Stomach (tissue), 19 donors: ENCODE results near the gene ATXN3. TPM values are rescaled to one million over a fixed set of nuclear protein-coding genes. Genes with fewer than 3 reads are reported as not detected.

Source experiments
- DNase-seq, 2 donors: peaks; one replicate each; pipeline versions ENCODE4 v3.0.0 to v3.0.0-alpha.2; 2013 to 2019
- H3K27ac ChIP-seq, 5 donors: fragments of 200-600 bp in 4 of 5; sonication (generic) in 4 of 5; one replicate each; pipeline ENCODE4 v1.5.1; 2013 to 2019; ENCODE audit warnings: mild to moderate bottlenecking in 1 of 5, moderate library complexity in 1 of 5
- H3K27me3 ChIP-seq, 3 donors: fragments of 200-600 bp; sonication (generic); one replicate each; pipeline ENCODE4 v1.5.1; 2017 to 2019; ENCODE audit warnings: mixed run types in 1 of 3
- H3K36me3 ChIP-seq, 4 donors: fragments of 200-600 bp; sonication (generic); 1 replicate in 3 of 4; 2 replicates in 1 of 4; pipeline ENCODE4 v1.5.1; 2016 to 2019
- H3K4me1 ChIP-seq, 4 donors: fragments of 200-600 bp; sonication (generic); one replicate each; pipeline ENCODE4 v1.5.1; 2016 to 2019
- H3K4me3 ChIP-seq, 4 donors: fragments of 200-600 bp; sonication (generic) in 3 of 4; one replicate each; pipeline ENCODE4 v1.5.1; 2016 to 2019; ENCODE audit warnings: mild to moderate bottlenecking in 1 of 4
- H3K9me3 ChIP-seq, 4 donors: fragments of 200-600 bp; sonication (generic); one replicate each; pipeline ENCODE4 v1.5.1; 2016 to 2019
- EP300 ChIP-seq: sonication (generic); formaldehyde crosslinking; IDR thresholded peaks from one replicate; pipeline ENCODE4 v1.6.1; 2017; ENCODE audit warnings: antibody characterized with exemption
- POLR2A ChIP-seq, 4 donors: fragments of 450-650 bp; IDR thresholded peaks; one replicate each; pipeline ENCODE4 v1.6.1; 2016; ENCODE audit warnings: antibody characterized with exemption in 4 of 4, control low read depth in 2 of 4, mild to moderate bottlenecking in 1 of 4, moderate library complexity in 1 of 4
- POLR2AphosphoS5 ChIP-seq, 3 donors: sonication (generic); formaldehyde crosslinking; IDR thresholded peaks; one replicate each; pipeline ENCODE4 v1.6.1; 2016; ENCODE audit warnings: antibody characterized with exemption in 3 of 3
- WGBS, 5 donors: extraction: QIAGEN DNeasy Blood & Tissue Kit in 3 of 5; methylation state at CpG; one replicate each; pipeline versions ENCODE4 v1.1.5 to v1.1.7; 2013 to 2018; 5-methylcytosine and 5-hydroxymethylcytosine counted together
- intact Hi-C: fragments of 100-400 bp; cut with DNase I; formaldehyde crosslinking; loops from one replicate; pipeline ENCODE4 v1.15.1; 2023; ENCODE audit warnings: low total_unique reads
- long read RNA-seq, 10 donors: transcript quantifications; one replicate each; lab custom pipeline, GENCODE V29; 2026
- polyA plus RNA-seq, 3 donors: library from polyadenylated mRNA; stranded (reverse); fragments of 200-250 nt; gene quantifications; one replicate each; pipeline ENCODE4 v1.2.3, GENCODE V29; 2013
- total RNA-seq, 5 donors: library from RNA; depleted of rRNA; stranded (reverse); fragments of >200 nt; gene quantifications; one replicate each; pipeline versions ENCODE4 v1.1.0 to v1.2.3, GENCODE V29; 2014 to 2016
- TF ChIP-seq, protein P1 (sequence below), 7 experiments: fragments of 450-650 bp in 4 of 7; fragments of 200-600 bp in 3 of 7; sonication (generic) in 3 of 7; IDR thresholded peaks; one replicate each; pipeline ENCODE4 v1.5.1; 2016 to 2019; ENCODE audit warnings: antibody characterized with exemption in 7 of 7, control low read depth in 2 of 7, mild to moderate bottlenecking in 1 of 7
- donor health status: healthy with polysubstance abuse.
- donor health status: Bipolar disorder and iron deficiency.
- donor health status: healthy.

The ATXN3 gene
- total RNA-seq: 100 to 1,000 TPM in 1 of 5 donors, 10 to 100 TPM in 3, 1 to 10 TPM in 1; 4.5 to 229 (median 31.6) TPM
- 10 to 100 TPM; 11.7 to 36.8 (median 18.7) TPM for polyA plus RNA-seq
- long read RNA-seq, donor 1: 0 reads
- long read RNA-seq, donor 2, full-length matches to known transcripts: 3 of 3 reads
- long read RNA-seq, donor 2, partial matches to known transcripts: 0 of 3 reads
- long read RNA-seq, donor 2, other reads (novel, unspliced or antisense): 0 of 3 reads
- long read RNA-seq, donor 3, full-length matches to known transcripts: 1 of 1 reads
- long read RNA-seq, donor 3, partial matches to known transcripts: 0 of 1 reads
- long read RNA-seq, donor 3, other reads (novel, unspliced or antisense): 0 of 1 reads
- long read RNA-seq, donor 4: 0 reads
- long read RNA-seq, donor 5, full-length matches to known transcripts: 1 of 1 reads
- long read RNA-seq, donor 5, partial matches to known transcripts: 0 of 1 reads
- long read RNA-seq, donor 5, other reads (novel, unspliced or antisense): 0 of 1 reads
- long read RNA-seq, donor 6, partial matches to known transcripts: 17 of 21 reads
- long read RNA-seq, donor 6, other reads (novel, unspliced or antisense): 0 of 21 reads
- long read RNA-seq, donor 7, full-length matches to known transcripts: 5 of 5 reads
- long read RNA-seq, donor 7, partial matches to known transcripts: 0 of 5 reads
- long read RNA-seq, donor 7, other reads (novel, unspliced or antisense): 0 of 5 reads
- long read RNA-seq, donor 8, full-length matches to known transcripts: 3 of 3 reads
- long read RNA-seq, donor 8, partial matches to known transcripts: 0 of 3 reads
- long read RNA-seq, donor 8, other reads (novel, unspliced or antisense): 0 of 3 reads
- long read RNA-seq, donor 9, full-length matches to known transcripts: 2 of 2 reads
- long read RNA-seq, donor 9, partial matches to known transcripts: 0 of 2 reads
- long read RNA-seq, donor 9, other reads (novel, unspliced or antisense): 0 of 2 reads
- long read RNA-seq, donor 10, partial matches to known transcripts: 0 of 2 reads
- long read RNA-seq, donor 10, other reads (novel, unspliced or antisense): 0 of 2 reads

DNA sequence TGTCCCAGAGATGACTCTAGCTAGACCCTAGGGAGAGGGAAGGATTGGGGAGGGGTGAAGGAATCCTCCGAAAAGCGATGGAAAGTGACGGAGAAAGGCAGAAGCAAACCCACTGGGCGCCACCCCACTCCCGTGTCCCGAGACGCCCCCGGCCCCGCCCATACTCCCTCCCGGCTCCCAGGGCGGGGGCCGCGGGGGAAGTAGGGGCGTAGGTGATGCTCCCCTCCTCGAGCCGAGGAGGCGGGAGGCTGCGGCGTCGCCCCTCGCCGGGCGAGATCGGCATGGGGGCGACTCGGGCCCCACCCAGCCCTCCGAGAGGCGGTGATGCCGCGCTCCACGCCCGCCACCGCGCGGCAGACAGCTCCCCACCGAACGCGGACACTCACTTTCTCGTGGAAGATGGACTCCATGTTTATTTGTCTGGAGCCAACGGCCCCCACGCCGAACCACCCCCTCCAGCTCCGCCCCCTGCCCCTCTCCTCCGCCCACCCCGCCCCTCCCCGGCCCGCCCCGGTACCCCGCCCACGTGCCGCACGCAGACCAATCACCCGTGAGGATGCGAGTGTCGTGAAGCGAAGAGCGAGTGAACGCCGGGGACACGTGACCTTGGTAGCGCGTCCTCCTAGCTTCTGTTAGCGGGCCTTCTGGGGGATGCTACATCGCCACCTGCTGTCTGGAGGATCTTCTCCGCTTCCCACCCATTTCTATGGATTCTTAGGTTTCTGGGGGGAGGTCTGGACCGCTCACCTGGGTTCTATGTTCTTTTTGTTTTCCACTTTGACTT is at the start of gene ATXN3:
ATXN3 (minus strand) TSS at position 440 of the 784 bp plus-strand sequence; CDS start at position 410, 30 bp downstream.
- intact Hi-C loops: no loop called here
- Histone ChIP-seq H3K27ac (peak within 1 kb of the TSS; percentile 95 to 98 (median 96)), H3K36me3 (no peaks in the 10 kb centered on the region), H3K27me3 (no peaks in the 10 kb centered on the region), H3K4me3 (peak within 1 kb of the TSS; percentile 93 to 98 (median 96)), H3K9me3 (no peaks in the 10 kb centered on the region), H3K4me1 (peaks cover 15 to 49% (median 41%) of the 10 kb centered on the region in 4 donors)
- WGBS, 5 donors: 0 to 2% (median 0%) methylated on average over 22 to 66 of the region's 66 CpGs
- TF ChIP-seq, protein P1, sequence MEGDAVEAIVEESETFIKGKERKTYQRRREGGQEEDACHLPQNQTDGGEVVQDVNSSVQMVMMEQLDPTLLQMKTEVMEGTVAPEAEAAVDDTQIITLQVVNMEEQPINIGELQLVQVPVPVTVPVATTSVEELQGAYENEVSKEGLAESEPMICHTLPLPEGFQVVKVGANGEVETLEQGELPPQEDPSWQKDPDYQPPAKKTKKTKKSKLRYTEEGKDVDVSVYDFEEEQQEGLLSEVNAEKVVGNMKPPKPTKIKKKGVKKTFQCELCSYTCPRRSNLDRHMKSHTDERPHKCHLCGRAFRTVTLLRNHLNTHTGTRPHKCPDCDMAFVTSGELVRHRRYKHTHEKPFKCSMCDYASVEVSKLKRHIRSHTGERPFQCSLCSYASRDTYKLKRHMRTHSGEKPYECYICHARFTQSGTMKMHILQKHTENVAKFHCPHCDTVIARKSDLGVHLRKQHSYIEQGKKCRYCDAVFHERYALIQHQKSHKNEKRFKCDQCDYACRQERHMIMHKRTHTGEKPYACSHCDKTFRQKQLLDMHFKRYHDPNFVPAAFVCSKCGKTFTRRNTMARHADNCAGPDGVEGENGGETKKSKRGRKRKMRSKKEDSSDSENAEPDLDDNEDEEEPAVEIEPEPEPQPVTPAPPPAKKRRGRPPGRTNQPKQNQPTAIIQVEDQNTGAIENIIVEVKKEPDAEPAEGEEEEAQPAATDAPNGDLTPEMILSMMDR (IDR thresholded peaks at IDR 0.05): peak in 5 of 7 experiments; percentile 35 to 76 (median 68)
- no peak for TF ChIP-seq POLR2A (IDR thresholded peaks at IDR 0.05)
- peak; percentile 32 to 83 (median 70) for TF ChIP-seq POLR2AphosphoS5 (IDR thresholded peaks at IDR 0.05)
- peak; percentile 97 to 99 for DNase-seq

DNA sequence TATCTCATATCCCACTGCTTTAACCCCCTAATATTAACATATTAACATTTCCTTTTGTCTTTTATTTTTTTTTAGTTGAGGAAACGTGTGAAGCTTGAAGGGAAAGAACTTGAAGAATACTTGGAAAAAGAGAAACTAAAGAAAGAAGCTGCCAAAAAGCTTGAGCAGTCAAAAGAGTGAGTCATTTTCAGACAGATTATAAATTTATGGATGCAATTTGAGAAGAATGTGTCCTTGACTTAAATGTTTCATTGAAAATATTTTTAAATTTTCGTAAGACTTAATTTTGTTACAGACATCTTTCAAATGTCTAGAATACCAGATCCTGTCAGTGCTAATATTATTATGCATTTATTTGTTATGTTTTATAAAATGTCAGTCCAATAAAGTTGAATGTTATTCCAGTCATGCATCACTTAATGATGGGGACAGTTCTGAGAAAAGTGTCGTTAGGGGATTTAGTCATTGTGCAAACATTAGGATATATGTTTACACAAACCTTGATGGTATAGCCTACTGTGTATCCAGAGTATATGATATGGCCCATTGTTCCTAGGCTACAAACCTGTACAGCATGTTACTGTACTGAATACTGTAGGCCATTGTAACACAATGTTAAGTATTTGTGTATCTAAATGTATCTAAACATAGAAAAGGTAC is 48.0 kb upstream of the ATXN3 start:
- Histone ChIP-seq H3K27ac (no peak overlapping the region), H3K27me3 (no peaks in the 10 kb centered on the region), H3K4me1 (no peaks in the 10 kb centered on the region), H3K9me3 (no peaks in the 10 kb centered on the region), H3K4me3 (no peak overlapping the region), H3K36me3 (peaks cover 31 to 87% (median 84%) of the 10 kb centered on the region in 4 donors)
- 63 to 72% (median 71%) methylated on average over 3 of the region's 3 CpGs for WGBS, 5 donors
- intact Hi-C loops: no loop called here
- no peak for DNase-seq
- no peak for TF ChIP-seq POLR2AphosphoS5 (IDR thresholded peaks at IDR 0.05)
- TF ChIP-seq, protein P1 (IDR thresholded peaks at IDR 0.05): no peak
- TF ChIP-seq EP300: no peak
- no peak for TF ChIP-seq POLR2A (IDR thresholded peaks at IDR 0.05)

DNA sequence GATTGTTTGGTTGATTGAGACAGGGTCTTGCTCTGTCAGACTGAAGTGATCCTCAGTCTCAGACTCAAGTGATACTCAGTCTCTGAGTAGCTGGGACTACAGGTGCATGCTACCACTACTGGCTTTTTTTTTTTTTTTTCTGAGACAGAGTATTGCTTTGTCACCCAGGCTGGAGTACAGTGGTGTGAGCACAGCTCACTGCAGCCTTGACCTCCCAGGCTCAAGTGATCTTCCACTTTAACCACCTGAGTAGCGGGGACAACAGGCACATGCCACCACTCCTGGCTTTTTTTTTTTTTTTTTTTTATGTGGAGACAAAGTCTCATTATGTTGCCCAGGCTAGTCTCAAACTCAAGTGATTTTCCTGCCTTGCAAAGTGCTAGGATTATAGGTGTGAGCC is 47.2 kb upstream of the ATXN3 start:
- intact Hi-C loops: no loop called here
- H3K4me1 ChIP-seq: no peaks in the 10 kb centered on the region
- no peak for DNase-seq
- H3K27me3 ChIP-seq: no peaks in the 10 kb centered on the region
- H3K36me3 ChIP-seq: peaks cover 23 to 87% (median 84%) of the 10 kb centered on the region in 4 donors
- no peak for TF ChIP-seq POLR2AphosphoS5 (IDR thresholded peaks at IDR 0.05)
- TF ChIP-seq POLR2A (IDR thresholded peaks at IDR 0.05): no peak
- TF ChIP-seq, protein P1 (IDR thresholded peaks at IDR 0.05): no peak
- no peak for TF ChIP-seq EP300
- no peak overlapping the region for H3K4me3 ChIP-seq
- H3K9me3 ChIP-seq: no peaks in the 10 kb centered on the region
- 80 to 100% (median 100%) methylated on average over 1 of the region's 1 CpG for WGBS, 5 donors
- no peak overlapping the region for H3K27ac ChIP-seq
